GM15510 (cell line): ENCODE data around the gene SNX6.

Experiments used
- POLR2A ChIP-seq: IDR thresholded peaks from 3 replicates; pipeline ENCODE4 v1.6.1; 2011; ENCODE audit warnings: borderline replicate concordance; ENCODE audit not compliant: insufficient read length; ENCODE audit errors: extremely low read depth

The SNX6 gene

GRCh38 chr14:34629657-34630529 is at the start of gene SNX6:
SNX6 (minus strand) TSS chr14:34630148; CDS start chr14:34630116, 32 bp downstream.
- TF ChIP-seq POLR2A, result peak; percentile 79

GRCh38 chr14:34678735-34679134 is 48.8 kb upstream of the SNX6 start:
- TF ChIP-seq POLR2A, result no peak

- TF ChIP-seq POLR2A, result no peak
Observed at GRCh38 chr14:34678306-34678705, 48.4 kb upstream of the SNX6 start.

- no peak for TF ChIP-seq POLR2A
Observed at GRCh38 chr14:34676516-34677211, 46.7 kb upstream of the SNX6 start.

GRCh38 chr14:34673702-34674101 is 43.8 kb upstream of the SNX6 start:
- no peak for TF ChIP-seq POLR2A

- TF ChIP-seq POLR2A, result no peak
Observed at GRCh38 chr14:34671716-34672115, 41.8 kb upstream of the SNX6 start.

- TF ChIP-seq POLR2A, result no peak
Observed at GRCh38 chr14:34668111-34668510, 38.2 kb upstream of the SNX6 start.

GRCh38 chr14:34667007-34667406 is 37.1 kb upstream of the SNX6 start:
- no peak for TF ChIP-seq POLR2A

GRCh38 chr14:34665785-34666435 is 36.0 kb upstream of the SNX6 start:
- TF ChIP-seq POLR2A, result no peak

GRCh38 chr14:34662561-34663088 is 32.7 kb upstream of the SNX6 start:
- TF ChIP-seq POLR2A, result no peak

GRCh38 chr14:34660796-34661195 is 30.8 kb upstream of the SNX6 start:
- no peak for TF ChIP-seq POLR2A

- TF ChIP-seq POLR2A, result no peak
Observed at GRCh38 chr14:34655959-34656358, 26.0 kb upstream of the SNX6 start.

- no peak for TF ChIP-seq POLR2A
Observed at GRCh38 chr14:34650786-34651584, 21.0 kb upstream of the SNX6 start.

- TF ChIP-seq POLR2A, result no peak
Observed at GRCh38 chr14:34649344-34649743, 19.4 kb upstream of the SNX6 start.
